RWPE1 (cell line): Measurements from ENCODE around the gene CPS1.

Source experiments
- CTCF ChIA-PET: fragments of 350-600 bp; sonication (Branson Sonifier 250); formaldehyde crosslinking; extraction: SDS; loops from one replicate; lab custom pipeline; 2021; lab: Yijun Ruan, JAX
- POLR2A ChIA-PET: fragments of 400-600 bp; formaldehyde crosslinking; extraction: SDS; loops from one replicate; lab custom pipeline; 2020; ENCODE audit warnings: antibody characterized with exemption; ENCODE audit not compliant: low non-redundant PET; lab: Yijun Ruan, JAX
- DNase-seq: peaks from one replicate; pipeline ENCODE4 v3.0.0; 2012; ENCODE audit warnings: low spot score
- H3K27ac ChIP-seq: fragments of 450-650 bp; 2 replicates; pipeline ENCODE4 v1.5.1; 2017
- TF ChIP-seq, protein P1 (sequence below): fragments of 450-650 bp; conservative IDR thresholded peaks from 2 replicates; pipeline ENCODE4 v1.5.1; 2017; ENCODE audit warnings: low read depth, mild to moderate bottlenecking

Gene CPS1

DNA sequence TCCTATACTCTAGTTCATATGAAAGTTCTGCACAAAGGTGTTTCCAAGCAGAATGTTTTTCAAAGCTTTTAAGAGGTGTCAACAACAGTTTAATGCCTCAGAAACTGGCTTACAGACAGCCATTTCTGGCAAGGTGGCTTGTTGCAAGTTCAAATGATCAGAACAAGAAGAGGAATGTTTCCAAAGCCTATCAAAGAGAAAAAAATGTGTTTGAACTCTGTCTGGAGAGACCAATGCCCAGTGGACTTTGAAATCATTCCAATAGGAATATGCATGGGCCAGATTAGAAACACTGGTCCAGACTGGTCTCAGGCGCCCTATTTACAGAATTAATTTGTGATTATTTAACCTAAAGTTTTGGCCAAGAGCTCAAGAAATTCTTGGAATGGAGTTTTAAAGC lies 106.2 kb downstream of the CPS1 start:
- TF ChIP-seq, protein P1, sequence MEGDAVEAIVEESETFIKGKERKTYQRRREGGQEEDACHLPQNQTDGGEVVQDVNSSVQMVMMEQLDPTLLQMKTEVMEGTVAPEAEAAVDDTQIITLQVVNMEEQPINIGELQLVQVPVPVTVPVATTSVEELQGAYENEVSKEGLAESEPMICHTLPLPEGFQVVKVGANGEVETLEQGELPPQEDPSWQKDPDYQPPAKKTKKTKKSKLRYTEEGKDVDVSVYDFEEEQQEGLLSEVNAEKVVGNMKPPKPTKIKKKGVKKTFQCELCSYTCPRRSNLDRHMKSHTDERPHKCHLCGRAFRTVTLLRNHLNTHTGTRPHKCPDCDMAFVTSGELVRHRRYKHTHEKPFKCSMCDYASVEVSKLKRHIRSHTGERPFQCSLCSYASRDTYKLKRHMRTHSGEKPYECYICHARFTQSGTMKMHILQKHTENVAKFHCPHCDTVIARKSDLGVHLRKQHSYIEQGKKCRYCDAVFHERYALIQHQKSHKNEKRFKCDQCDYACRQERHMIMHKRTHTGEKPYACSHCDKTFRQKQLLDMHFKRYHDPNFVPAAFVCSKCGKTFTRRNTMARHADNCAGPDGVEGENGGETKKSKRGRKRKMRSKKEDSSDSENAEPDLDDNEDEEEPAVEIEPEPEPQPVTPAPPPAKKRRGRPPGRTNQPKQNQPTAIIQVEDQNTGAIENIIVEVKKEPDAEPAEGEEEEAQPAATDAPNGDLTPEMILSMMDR: no peak
- H3K27ac ChIP-seq: no peak overlapping the region
- ChIA-PET POLR2A (no interaction called here), CTCF (interaction anchor here (0.6 to 0.7 kb wide), 2 partner anchors 420 to 1354 kb away, joined by 3 to 7 read pairs; no protein-coding TSS in a partner anchor)
- no peak for DNase-seq

DNA sequence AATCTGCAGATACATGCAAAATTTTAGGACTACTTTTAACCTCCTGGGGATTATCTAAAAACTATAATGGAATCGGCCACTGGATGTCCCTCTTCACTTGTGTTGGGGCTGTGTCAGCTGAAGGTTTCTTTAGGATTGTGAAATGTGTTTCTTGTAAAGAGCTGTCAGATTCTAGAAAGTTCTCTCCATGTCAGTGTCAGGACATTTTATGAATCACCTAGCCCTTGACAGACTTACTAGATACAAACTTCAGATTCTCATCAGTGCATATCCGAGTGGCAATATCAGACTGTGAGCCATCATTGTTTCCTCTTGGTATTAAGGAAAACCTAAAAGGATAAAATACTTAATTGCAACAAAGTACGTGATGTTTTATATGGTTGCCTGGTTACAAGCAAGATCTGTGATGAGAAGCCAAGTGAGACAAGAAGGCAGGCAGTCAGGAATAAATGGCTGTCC lies 107.3 kb downstream of the CPS1 start:
- no peak overlapping the region for H3K27ac ChIP-seq
- POLR2A ChIA-PET: no interaction called here
- DNase-seq: peak; percentile 3
- TF ChIP-seq, protein P1: no peak
- CTCF ChIA-PET: interaction anchor here (0.8 kb wide), 1 partner anchor 498 kb away, joined by 5 read pairs; no protein-coding TSS in a partner anchor

DNA sequence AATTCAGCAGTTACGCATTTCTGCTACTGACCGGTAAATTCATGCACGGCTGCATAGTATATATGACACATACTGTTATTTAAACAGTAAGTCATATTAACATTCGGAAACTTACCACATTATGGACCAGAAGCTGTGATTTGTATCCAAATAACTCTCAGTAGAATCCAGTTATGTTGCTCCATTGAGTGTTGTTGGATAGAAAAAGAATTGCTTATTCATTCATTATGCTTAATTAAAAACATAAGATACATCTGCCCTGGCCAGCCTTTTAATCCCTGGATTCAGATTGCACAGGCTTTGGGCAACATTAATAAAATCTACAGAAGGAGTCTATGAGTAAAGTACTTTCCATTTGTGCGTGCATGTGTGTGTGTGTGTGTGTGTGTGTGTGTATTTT lies 111.3 kb downstream of the CPS1 start:
- no peak for DNase-seq
- ChIA-PET POLR2A (no interaction called here), CTCF (no interaction called here)
- no peak overlapping the region for H3K27ac ChIP-seq
- TF ChIP-seq, protein P1: no peak

DNA sequence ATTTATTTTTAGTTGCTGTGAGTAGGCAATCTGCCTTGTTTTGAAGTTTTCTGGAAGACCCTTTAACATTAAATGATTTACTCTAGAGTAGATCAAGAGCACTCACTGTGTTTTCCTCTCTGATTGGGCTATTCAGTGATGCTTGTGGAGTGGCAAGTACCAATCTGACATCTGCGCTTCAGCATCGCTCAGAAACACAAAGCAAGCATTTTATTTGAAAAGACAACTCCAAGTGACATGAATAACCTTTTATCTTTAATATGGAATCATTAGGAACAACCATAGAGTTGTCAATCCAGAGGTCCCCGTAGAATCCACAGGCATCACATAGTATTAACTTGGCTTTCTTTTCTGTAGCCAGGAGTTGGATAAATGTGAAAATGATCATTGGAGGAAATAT lies 114.7 kb downstream of the CPS1 start:
- H3K27ac ChIP-seq: no peak overlapping the region
- no peak for DNase-seq
- ChIA-PET POLR2A (no interaction called here), CTCF (no interaction called here)
- TF ChIP-seq, protein P1: no peak

DNA sequence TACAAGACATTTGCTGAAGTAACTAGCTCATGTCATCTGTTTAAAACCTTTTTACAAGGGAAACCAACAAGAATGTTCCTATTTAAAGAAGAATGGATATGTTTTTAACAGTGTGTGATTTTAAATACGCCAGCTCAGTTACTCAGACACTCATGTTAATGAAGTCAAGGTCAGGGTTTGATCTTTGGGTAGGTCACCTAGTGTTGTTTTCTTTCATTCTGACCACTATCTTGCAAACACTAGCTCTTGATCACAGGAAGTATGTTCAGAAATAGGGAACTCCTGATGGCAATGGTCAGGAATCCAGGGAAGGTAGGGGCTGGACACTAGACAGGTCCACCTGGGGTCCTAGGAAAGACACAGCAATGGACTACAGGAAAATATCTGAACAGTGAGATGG lies 116.7 kb downstream of the CPS1 start:
- ChIA-PET POLR2A (no interaction called here), CTCF (no interaction called here)
- DNase-seq: no peak
- H3K27ac ChIP-seq: no peak overlapping the region
- TF ChIP-seq, protein P1: no peak

DNA sequence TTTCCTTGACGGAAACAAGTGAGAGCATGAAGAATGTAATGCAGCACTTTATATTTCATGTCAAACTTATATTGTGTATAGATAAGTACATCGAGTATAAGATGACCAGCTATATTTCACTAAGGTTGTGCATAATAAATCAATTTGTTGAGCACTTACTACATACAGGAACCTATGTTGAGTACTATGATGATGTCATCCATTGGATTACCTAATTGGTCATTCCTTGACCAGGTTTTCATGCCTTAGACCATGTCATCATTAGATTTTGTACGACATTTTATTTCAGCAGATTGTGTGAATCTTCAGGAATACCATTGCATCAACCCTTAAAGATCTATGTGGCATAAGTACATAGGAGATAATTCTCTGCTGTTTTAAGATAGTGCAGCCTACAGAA lies 119.7 kb downstream of the CPS1 start:
- H3K27ac ChIP-seq: no peak overlapping the region
- no peak for DNase-seq
- ChIA-PET POLR2A (no interaction called here), CTCF (no interaction called here)
- TF ChIP-seq, protein P1: no peak

DNA sequence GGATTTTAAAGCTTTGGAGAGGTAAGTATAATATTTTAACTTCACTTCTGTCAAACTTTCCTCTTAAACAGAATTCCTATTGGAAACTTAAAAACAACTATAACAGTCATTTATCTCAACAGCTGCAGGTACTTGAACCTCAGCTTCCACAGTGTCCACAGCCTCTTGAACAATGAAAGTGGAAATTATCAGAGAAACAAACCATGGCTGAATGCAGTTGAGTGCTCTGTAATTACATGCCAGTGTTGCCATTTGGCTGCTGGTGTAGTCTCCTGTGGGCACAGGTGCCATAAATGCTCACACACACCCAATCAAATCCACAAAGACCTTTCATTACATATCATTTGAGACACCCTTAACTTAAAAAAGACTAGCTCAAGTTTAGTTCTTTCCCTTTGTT lies 125.1 kb downstream of the CPS1 start:
- ChIA-PET POLR2A (no interaction called here), CTCF (no interaction called here)
- TF ChIP-seq, protein P1: no peak
- DNase-seq: no peak
- no peak overlapping the region for H3K27ac ChIP-seq
